ENCODE results near the gene SLC41A2.
"Not testable (repeated sequence)": the region's sequence is repeated elsewhere in the genome, so short reads cannot be mapped to it uniquely, and the experiment has no call there.

SLC41A2 gene

DNA sequence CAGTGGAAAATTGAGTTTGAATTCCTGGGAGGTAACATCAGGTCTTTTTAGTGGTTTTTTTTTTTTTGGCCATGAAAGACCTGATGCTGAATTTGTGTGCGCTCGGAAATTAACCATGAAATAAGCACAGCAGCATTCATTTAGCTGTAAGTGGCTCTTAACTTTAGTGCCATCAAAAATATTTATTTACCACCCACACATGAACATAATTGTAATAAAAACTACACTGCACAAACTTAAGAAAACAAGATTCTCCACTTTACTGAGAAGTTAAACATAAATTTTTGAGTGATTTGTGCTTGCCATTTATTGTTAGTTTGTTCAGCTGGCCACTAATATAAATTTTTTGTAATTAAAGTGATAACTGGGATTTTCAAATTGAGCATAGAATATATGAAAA lies 2.4 kb downstream of the SLC41A2 start:
- Mint-ChIP-seq H3K36me3 (ENCODE audit: low read depth) (peaks cover 2% of the 10 kb centered on the region), H3K4me3 (no peak overlapping the region), H3K9me3 (no peaks in the 10 kb centered on the region), H3K4me1 (ENCODE audit: low read depth) (peaks cover 27% of the 10 kb centered on the region), H3K27me3 (peaks cover 15% of the 10 kb centered on the region), H3K27ac (no peak overlapping the region)
- DNase-seq, result no peak

DNA sequence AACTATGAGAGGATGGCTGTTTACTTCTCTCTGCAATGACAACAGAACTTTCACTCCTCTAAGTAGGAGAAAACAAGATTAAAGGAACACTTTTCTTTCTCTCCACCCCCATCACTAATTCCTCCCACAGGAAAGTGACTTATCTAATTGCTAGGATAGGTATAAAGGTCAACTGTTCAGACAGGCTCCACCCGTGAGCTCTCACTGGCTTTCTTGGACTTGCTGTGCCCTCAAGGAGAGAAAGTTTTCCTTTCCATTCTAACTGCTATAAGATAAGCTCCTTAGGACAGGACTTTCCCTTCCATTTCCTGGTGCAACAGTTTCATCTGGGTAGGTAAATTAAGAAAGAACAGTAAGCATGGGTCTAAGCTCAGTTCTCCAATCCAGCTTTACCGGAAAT lies 4.8 kb downstream of the SLC41A2 start:
- DNase-seq, result no peak
- Mint-ChIP-seq H3K4me1 (ENCODE audit: low read depth) (peaks cover 10% of the 10 kb centered on the region), H3K9me3 (no peaks in the 10 kb centered on the region), H3K27ac (no peak overlapping the region), H3K36me3 (ENCODE audit: low read depth) (no peaks in the 10 kb centered on the region), H3K4me3 (no peak overlapping the region), H3K27me3 (peaks cover 10% of the 10 kb centered on the region)

DNA sequence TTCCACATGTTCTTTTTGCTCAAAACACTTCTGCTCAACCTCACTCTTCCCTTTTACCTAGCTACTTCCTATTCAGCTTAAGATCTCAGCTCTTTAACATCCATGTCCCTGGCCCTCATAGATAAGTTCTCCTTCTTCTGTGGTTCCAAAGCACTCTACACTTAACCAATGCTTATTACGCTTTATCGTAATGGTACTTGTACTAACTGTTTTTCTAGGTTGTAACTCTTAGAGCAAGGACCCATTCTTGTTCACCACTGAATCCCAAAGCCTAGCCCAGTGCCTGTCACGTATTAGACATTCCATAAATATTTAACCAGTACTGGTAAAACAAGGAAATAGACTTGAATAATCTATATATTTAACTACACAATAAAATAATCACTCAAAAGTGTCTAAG lies 5.3 kb downstream of the SLC41A2 start:
- H3K36me3 Mint-ChIP-seq (ENCODE audit: low read depth), result no peaks in the 10 kb centered on the region
- DNase-seq, result no peak
- peaks cover 10% of the 10 kb centered on the region for H3K27me3 Mint-ChIP-seq
- H3K4me1 Mint-ChIP-seq (ENCODE audit: low read depth), result peaks cover 10% of the 10 kb centered on the region
- H3K9me3 Mint-ChIP-seq, result no peaks in the 10 kb centered on the region
- H3K4me3 Mint-ChIP-seq, result no peak overlapping the region
- H3K27ac Mint-ChIP-seq, result no peak overlapping the region

DNA sequence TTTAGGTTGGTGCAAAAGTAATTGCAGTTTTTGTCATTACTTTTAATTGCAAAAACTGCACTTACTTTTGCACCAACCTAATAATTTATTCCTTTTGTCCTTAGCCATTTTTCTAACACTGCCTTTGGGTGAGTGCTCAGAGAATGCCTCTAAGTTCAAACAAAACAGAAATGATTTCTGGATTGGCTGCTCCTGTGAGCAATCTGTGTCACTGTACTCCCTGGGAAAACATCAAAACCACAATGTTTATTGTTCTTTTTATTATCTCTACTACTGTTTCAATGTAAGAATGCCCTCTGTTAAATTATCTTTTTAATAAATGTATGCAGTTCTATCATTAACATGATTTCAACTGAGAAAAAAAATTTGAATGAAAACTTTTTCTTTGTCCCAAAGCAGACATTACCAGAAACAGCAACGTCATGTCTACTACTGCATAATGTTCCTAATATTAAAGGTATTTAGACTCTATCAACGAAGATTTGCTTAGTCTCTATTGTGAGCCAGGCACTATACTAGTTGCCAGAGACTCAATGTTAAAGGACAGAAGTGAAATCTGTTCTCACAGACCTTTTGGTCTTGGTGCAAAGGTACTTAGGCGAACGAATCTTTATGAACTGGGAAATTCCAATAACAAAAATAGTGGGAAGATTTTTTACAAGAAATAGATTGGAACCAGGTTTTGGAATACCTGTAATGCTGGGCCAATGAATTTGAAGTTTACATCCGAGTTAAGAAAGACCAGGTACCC lies 6.2 kb downstream of the SLC41A2 start:
- no peak for DNase-seq

DNA sequence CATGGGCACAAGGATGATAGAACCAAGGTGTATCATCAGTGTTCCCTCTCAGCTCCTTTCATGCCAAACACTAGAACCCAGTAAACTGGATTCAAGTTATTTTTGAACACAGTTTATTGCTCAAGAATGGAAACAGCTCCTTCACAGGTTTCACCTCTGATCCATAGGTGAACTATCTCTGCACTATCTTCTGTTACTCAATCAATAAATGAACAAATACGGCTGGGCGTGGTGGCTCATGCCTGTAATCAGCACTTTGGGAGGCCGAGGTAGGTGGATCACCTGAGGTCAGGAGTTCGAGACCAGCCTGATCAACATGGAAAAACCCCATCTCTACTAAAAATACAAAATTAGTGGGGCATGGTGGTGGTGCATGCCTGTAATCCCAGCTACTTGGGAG lies 9.4 kb downstream of the SLC41A2 start:
- DNase-seq; H3K27ac Mint-ChIP-seq; H3K4me1 Mint-ChIP-seq (ENCODE audit: low read depth); H3K27me3 Mint-ChIP-seq; H3K36me3 Mint-ChIP-seq (ENCODE audit: low read depth); H3K4me3 Mint-ChIP-seq; H3K9me3 Mint-ChIP-seq: not testable (repeated sequence)

More for the DNA sequence above, 6.2 kb downstream of the SLC41A2 start:
- Mint-ChIP-seq H3K36me3 (ENCODE audit: low read depth) (no peaks in the 10 kb centered on the region), H3K4me1 (ENCODE audit: low read depth) (peaks cover 4% of the 10 kb centered on the region), H3K9me3 (no peaks in the 10 kb centered on the region), H3K4me3 (no peak overlapping the region), H3K27ac (no peak overlapping the region), H3K27me3 (peaks cover 10% of the 10 kb centered on the region)

DNA sequence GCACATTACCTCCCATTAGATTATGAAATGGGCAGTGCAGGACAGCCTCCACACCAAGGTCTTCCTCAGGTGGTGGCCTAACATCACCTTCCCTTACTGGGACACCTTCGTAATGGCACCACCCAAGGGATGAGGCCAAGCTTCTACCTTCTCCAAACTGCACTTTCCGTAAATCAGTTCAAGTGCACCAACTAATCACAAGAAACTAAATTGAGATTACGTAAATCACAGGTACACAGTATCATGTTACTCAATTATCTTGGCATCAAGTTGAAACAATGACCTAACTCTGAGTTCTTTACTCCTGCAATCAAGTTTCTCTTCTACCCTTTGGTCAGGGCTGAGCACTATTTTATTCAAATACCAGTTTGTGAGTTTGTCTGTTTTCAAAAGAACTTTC lies 13.8 kb downstream of the SLC41A2 start:
- H3K4me1 Mint-ChIP-seq (ENCODE audit: low read depth), result no peaks in the 10 kb centered on the region
- H3K4me3 Mint-ChIP-seq, result no peak overlapping the region
- DNase-seq, result no peak
- H3K9me3 Mint-ChIP-seq, result no peaks in the 10 kb centered on the region
- no peaks in the 10 kb centered on the region for H3K36me3 Mint-ChIP-seq (ENCODE audit: low read depth)
- no peak overlapping the region for H3K27ac Mint-ChIP-seq
- H3K27me3 Mint-ChIP-seq, result no peaks in the 10 kb centered on the region

DNA sequence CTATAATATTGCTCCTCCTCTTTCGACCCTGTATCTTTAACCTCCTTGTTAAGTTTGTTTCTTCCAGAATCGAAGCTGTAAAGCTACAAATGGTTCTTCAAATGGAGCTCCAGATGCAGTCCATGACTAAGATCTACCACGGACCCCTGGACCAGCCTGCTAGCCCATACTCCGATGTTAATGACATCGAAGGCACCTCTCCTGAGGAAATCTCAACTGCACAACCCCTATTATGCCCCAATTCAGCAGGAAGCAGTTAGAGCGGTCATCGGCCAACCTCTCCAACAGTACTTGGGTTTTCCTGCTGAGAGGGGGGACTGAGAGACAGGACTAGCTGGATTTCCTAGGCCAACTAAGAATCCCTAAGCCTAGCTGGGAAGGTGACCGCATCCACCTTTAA lies 14.7 kb downstream of the SLC41A2 start:
- H3K4me1 Mint-ChIP-seq (ENCODE audit: low read depth); H3K4me3 Mint-ChIP-seq; H3K36me3 Mint-ChIP-seq (ENCODE audit: low read depth); H3K27me3 Mint-ChIP-seq; H3K27ac Mint-ChIP-seq; H3K9me3 Mint-ChIP-seq; DNase-seq: not testable (repeated sequence)

DNA sequence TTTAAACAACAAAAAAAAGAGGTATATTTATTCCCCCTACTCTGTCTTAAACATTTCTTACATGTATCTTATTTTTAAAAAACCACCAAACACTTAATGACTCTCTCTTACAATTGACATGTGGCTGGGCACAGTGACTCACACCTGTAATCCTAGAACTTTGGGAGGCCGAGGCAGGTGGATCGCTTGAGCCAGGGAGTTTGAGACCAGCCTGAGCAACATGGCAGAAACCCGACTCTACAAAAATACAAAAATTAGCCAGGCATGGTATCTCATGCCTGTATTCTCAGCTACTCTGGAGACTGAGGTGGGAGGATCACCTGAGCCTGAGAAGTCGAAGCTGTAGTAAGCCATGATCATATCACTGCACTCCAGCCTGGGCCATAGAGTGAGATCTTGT lies 16.0 kb downstream of the SLC41A2 start:
- Mint-ChIP-seq H3K4me3 (no peak overlapping the region), H3K27ac (no peak overlapping the region), H3K36me3 (ENCODE audit: low read depth) (no peaks in the 10 kb centered on the region), H3K27me3 (peaks cover 4% of the 10 kb centered on the region), H3K4me1 (ENCODE audit: low read depth) (no peaks in the 10 kb centered on the region), H3K9me3 (no peaks in the 10 kb centered on the region)
- no peak for DNase-seq

DNA sequence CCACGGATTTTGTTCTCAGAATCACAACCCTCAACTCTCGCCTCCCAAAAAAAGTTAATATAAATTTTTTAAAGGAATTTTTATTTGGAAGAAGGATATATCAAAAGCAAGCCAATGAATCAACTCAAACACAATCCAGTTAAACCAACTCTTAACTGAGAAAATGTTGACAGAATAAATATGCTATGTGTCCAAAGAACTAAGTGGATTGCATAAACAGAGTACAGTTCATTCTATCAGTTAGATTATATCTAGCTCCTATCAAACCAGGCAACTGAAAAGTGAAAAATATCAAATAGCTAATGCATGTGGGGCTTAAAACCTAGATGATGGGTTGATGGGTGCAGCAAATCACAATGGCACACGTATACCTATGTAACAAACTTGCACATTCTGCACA lies 16.6 kb downstream of the SLC41A2 start:
- H3K4me1 Mint-ChIP-seq (ENCODE audit: low read depth), result no peaks in the 10 kb centered on the region
- DNase-seq, result no peak
- no peak overlapping the region for H3K27ac Mint-ChIP-seq
- H3K4me3 Mint-ChIP-seq, result no peak overlapping the region
- no peaks in the 10 kb centered on the region for H3K36me3 Mint-ChIP-seq (ENCODE audit: low read depth)
- H3K27me3 Mint-ChIP-seq, result peaks cover 4% of the 10 kb centered on the region
- H3K9me3 Mint-ChIP-seq, result no peaks in the 10 kb centered on the region

DNA sequence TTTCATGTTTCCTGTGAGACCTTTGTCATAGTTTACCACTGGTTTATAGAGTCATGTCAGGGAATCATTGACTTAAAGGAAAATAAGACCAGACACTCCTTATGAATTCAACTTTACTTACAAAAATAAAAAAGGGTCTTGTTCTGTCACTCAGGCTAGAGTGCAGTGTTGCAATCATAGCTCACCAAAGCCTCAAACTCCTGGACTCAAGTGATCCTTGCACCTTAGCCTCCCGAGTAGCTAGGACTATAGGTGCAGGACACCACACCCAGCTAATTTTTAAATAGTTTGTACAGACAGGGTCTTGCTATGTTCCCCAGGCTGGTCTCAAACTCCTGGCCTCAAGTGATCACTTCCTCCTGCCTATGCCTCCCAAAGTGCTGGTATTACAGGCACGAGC lies 19.0 kb downstream of the SLC41A2 start:
- Mint-ChIP-seq H3K9me3 (no peaks in the 10 kb centered on the region), H3K27ac (no peak overlapping the region), H3K4me3 (no peak overlapping the region), H3K36me3 (ENCODE audit: low read depth) (no peaks in the 10 kb centered on the region), H3K27me3 (peaks cover 4% of the 10 kb centered on the region), H3K4me1 (ENCODE audit: low read depth) (no peaks in the 10 kb centered on the region)
- no peak for DNase-seq

DNA sequence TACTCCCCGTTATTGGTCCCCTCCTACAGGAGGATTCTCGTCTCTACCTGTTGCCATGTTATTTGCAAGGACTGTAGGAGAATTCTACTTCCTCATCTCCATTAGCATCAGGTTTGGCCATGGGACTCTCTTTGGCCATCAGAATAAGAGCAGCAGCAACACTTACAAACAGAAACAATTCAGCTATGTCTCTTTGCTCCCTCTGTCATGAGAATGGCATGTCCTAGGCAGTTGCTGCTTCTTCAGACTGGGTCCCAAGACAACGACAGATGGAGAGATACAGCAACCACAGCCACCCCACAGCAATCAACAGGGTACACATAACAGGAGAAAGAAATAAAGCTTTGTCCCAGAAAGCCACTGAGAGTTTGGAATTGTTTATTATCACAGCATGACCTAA lies 19.7 kb downstream of the SLC41A2 start:
- no peak for DNase-seq
- H3K27ac Mint-ChIP-seq, result no peak overlapping the region
- H3K9me3 Mint-ChIP-seq, result no peaks in the 10 kb centered on the region
- peaks cover 4% of the 10 kb centered on the region for H3K27me3 Mint-ChIP-seq
- no peaks in the 10 kb centered on the region for H3K4me1 Mint-ChIP-seq (ENCODE audit: low read depth)
- no peak overlapping the region for H3K4me3 Mint-ChIP-seq
- H3K36me3 Mint-ChIP-seq (ENCODE audit: low read depth), result no peaks in the 10 kb centered on the region

DNA sequence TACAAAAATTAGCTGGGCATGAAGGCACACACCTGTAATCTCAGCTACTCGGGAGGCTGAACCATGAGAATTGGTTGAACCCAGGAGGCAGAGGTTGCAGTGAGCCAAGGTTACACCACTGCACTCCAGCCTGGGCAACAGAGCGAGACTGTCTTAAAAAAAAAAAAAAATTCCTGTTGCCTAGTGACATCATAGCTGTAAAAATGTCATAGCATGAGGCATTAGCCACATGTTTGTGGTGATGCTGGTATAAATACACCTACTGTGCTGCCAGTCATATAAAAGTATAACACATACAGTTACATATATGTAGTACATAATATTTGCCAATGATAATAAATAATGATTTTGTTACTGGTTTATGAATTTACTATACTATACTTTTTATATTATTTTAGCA lies 22.2 kb downstream of the SLC41A2 start:
- Mint-ChIP-seq H3K4me1 (ENCODE audit: low read depth) (peaks cover 9% of the 10 kb centered on the region), H3K27me3 (peaks cover 4% of the 10 kb centered on the region), H3K36me3 (ENCODE audit: low read depth) (no peaks in the 10 kb centered on the region), H3K9me3 (no peaks in the 10 kb centered on the region), H3K27ac (no peak overlapping the region), H3K4me3 (no peak overlapping the region)
- DNase-seq, result no peak

DNA sequence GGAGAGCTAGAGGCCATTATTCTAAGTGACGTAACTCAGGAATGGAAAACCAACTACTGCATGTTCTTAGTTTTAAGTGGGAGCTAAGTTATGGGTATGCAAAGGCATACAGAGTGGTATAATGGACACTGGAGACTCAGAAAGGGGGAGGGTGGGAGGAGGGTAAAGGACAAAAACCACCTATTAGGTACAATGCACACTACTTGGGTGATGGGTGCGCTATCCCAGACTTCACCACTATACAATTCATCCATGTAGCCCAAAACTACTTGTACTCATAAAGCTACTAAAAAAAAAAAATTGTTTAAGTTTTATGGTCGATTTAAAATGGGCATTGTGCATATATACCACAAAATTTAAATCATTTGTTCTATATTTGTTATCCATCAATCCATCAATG lies 24.3 kb downstream of the SLC41A2 start:
- Mint-ChIP-seq H3K36me3 (ENCODE audit: low read depth) (no peaks in the 10 kb centered on the region), H3K4me1 (ENCODE audit: low read depth) (peaks cover 27% of the 10 kb centered on the region), H3K9me3 (no peaks in the 10 kb centered on the region), H3K27me3 (peaks cover 4% of the 10 kb centered on the region), H3K27ac (no peak overlapping the region), H3K4me3 (no peak overlapping the region)
- DNase-seq, result no peak

DNA sequence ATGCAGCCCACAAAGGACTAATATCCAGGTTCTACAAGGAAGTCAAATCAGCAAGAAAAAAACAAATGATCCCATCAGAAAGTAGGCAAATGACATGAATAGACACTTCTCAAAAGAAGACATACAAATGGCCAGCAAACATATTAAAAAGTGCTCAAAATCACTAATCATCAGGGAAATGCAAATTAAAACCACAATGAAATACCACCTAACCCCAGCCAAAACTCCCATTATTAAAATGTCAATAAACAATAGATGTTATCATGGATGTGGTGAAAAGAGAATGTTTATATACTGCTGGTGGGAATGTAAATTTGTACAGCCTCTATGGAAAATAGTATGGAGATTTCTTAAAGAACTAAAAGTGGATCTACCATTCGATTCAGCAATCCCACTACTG lies 25.0 kb downstream of the SLC41A2 start:
- Mint-ChIP-seq H3K4me3 (no peak overlapping the region), H3K27ac (no peak overlapping the region), H3K4me1 (ENCODE audit: low read depth) (peaks cover 27% of the 10 kb centered on the region), H3K36me3 (ENCODE audit: low read depth) (no peaks in the 10 kb centered on the region), H3K9me3 (no peaks in the 10 kb centered on the region), H3K27me3 (no peaks in the 10 kb centered on the region)
- DNase-seq, result no peak

DNA sequence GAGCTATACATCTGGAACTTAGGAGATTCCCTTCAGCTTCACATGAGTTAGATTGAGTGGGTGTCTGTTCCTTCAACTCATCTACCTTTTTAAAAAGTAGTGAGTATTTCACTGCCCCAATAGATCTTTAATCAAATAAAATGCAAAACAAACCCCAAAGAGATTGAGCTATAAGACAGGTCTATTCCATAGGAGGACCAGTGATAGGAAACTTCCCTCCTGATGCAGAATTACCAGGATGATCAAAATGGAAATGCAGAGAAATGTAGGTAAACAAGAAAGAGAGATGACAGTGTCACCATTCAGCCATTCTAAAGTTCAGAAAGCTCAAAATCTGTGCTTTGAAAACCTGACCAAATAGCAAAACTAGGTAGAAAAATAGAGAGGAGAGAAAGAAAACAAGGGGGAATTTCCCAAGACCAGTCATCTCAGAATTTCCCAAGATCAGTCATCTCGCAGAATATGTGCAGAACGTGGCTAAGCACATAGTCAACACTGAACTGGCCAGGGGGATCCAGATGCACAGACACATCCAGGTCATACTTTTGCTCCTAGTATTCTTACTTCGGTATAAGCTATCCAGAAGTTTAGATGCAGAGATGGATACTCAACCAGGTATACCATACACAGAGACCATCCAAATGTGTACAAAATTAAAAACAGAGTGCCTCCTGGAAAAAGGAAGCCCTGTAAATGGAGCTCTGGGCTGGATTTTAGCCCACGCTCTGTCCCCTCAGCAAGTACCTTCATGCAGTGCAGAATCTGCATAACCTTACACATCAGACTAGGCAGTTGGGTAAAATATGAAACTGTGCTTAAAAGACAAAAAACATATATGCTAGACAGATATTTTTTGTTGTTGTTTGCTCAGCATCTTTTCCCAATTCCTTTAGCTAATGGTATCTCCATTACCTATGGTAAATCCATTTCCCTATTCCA lies 27.4 kb downstream of the SLC41A2 start:
- H3K4me3 Mint-ChIP-seq, result peak overlapping the region; percentile 24
- H3K4me1 Mint-ChIP-seq (ENCODE audit: low read depth), result peaks cover 27% of the 10 kb centered on the region
- peak overlapping the region; percentile 86 for H3K27ac Mint-ChIP-seq
- H3K36me3 Mint-ChIP-seq (ENCODE audit: low read depth), result no peaks in the 10 kb centered on the region
- no peaks in the 10 kb centered on the region for H3K9me3 Mint-ChIP-seq
- DNase-seq, result peak; percentile 33
- H3K27me3 Mint-ChIP-seq, result no peaks in the 10 kb centered on the region

All from activated T-cell treated with anti-CD3 and anti-CD28 coated beads, Interleukin-2, amount 50 U/mL, for 24 hours (primary cell).